HEK293T (cell line): ENCODE measurements around the gene MYH10.

Source experiments
- CTCF ChIA-PET: fragments of 350-600 bp; formaldehyde crosslinking; extraction: SDS; loops from one replicate; lab custom pipeline; 2021; ENCODE audit warnings: antibody characterized with exemption, inconsistent platforms; lab: Yijun Ruan, JAX
- POLR2A ChIA-PET: fragments of 350-600 bp; formaldehyde crosslinking; extraction: SDS; loops from one replicate; lab custom pipeline; 2020; ENCODE audit warnings: antibody characterized with exemption, inconsistent platforms; lab: Yijun Ruan, JAX
- DNase-seq: peaks from one replicate; pipeline ENCODE4 v3.0.0; 2012; ENCODE audit warnings: mixed read lengths; ENCODE audit errors: extremely low spot score
- ARNT ChIP-seq: fragments of 450-650 bp; IDR thresholded peaks from 2 replicates; pipeline ENCODE4 v1.6.1; 2017; ENCODE audit warnings: mild to moderate bottlenecking
- BHLHE40 ChIP-seq: fragments of 450-650 bp; IDR thresholded peaks from 2 replicates; pipeline ENCODE4 v1.6.1; 2016; ENCODE audit warnings: mild to moderate bottlenecking, moderate library complexity, borderline replicate concordance
- CTBP1 ChIP-seq: fragments of 450-650 bp; IDR thresholded peaks from 2 replicates; pipeline ENCODE4 v1.6.1; 2016; ENCODE audit warnings: borderline replicate concordance
- ELF4 ChIP-seq: fragments of 450-650 bp; IDR thresholded peaks from 2 replicates; pipeline ENCODE4 v1.6.1; 2017; ENCODE audit warnings: antibody characterized with exemption
- FOXA1 ChIP-seq: fragments of 450-650 bp; IDR thresholded peaks from 2 replicates; pipeline ENCODE4 v1.6.1; 2016; ENCODE audit warnings: mild to moderate bottlenecking
- FOXK2 ChIP-seq: fragments of 450-650 bp; IDR thresholded peaks from 2 replicates; pipeline ENCODE4 v1.6.1; 2016; ENCODE audit warnings: mild to moderate bottlenecking
- FOXM1 ChIP-seq: fragments of 450-650 bp; IDR thresholded peaks from 2 replicates; pipeline ENCODE4 v1.6.1; 2017; ENCODE audit warnings: mild to moderate bottlenecking, borderline replicate concordance
- HDGF ChIP-seq: fragments of 450-650 bp; IDR thresholded peaks from 2 replicates; pipeline ENCODE4 v1.6.1; 2017; ENCODE audit warnings: antibody characterized with exemption, borderline replicate concordance
- L3MBTL2 ChIP-seq: fragments of 450-650 bp; conservative IDR thresholded peaks from 2 replicates; pipeline ENCODE4 v1.6.1; 2016; ENCODE audit warnings: mild to moderate bottlenecking
- LEF1 ChIP-seq: fragments of 450-650 bp; IDR thresholded peaks from 2 replicates; pipeline ENCODE4 v1.6.1; 2017; ENCODE audit warnings: mild to moderate bottlenecking, borderline replicate concordance
- NFRKB ChIP-seq: fragments of 450-650 bp; IDR thresholded peaks from 2 replicates; pipeline ENCODE4 v1.6.1; 2016; ENCODE audit warnings: mild to moderate bottlenecking, moderate library complexity
- SP1 ChIP-seq: fragments of 450-650 bp; IDR thresholded peaks from 2 replicates; pipeline ENCODE4 v1.6.1; 2017
- SUZ12 ChIP-seq: fragments of 450-650 bp; IDR thresholded peaks from 2 replicates; pipeline ENCODE4 v1.6.1; 2016; ENCODE audit warnings: mild to moderate bottlenecking
- TARDBP ChIP-seq: fragments of 450-650 bp; IDR thresholded peaks from 2 replicates; pipeline ENCODE4 v1.6.1; 2016
- ZNF384 ChIP-seq: fragments of 450-650 bp; IDR thresholded peaks from 2 replicates; pipeline ENCODE4 v1.6.1; 2016
- TF ChIP-seq, protein P1 (sequence below): fragments of 450-650 bp; IDR thresholded peaks from 2 replicates; pipeline ENCODE4 v1.6.1; 2016

The MYH10 gene

DNA sequence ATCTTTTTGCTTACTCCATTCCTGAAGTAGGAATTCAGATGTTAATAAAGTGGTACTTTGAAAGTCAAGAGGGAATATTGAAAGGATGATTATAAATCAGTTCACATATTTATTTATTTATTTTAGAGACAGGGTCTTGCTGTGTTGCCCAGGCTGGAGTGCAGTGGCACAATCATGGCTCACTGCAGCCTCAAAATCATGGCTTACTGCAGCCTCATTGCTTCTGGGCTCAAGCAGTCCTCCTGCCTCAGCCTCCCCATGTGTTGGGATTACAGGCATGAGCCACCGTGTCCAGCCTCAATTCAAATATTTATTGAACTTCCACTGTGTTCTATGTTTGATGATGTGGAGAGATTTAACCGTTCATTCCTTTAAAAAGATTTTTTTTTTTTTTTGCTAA is 188.2 kb downstream of the MYH10 start:
- ChIA-PET POLR2A (no interaction called here), CTCF (no interaction called here)
- no peak for DNase-seq
- TF ChIP-seq, protein P1, sequence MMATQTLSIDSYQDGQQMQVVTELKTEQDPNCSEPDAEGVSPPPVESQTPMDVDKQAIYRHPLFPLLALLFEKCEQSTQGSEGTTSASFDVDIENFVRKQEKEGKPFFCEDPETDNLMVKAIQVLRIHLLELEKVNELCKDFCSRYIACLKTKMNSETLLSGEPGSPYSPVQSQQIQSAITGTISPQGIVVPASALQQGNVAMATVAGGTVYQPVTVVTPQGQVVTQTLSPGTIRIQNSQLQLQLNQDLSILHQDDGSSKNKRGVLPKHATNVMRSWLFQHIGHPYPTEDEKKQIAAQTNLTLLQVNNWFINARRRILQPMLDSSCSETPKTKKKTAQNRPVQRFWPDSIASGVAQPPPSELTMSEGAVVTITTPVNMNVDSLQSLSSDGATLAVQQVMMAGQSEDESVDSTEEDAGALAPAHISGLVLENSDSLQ, result no peak
- no peak for TF ChIP-seq SUZ12
- TF ChIP-seq ZNF384, result no peak
- no peak for TF ChIP-seq FOXA1
- no peak for TF ChIP-seq CTBP1
- no peak for TF ChIP-seq ELF4
- TF ChIP-seq FOXK2, result no peak
- no peak for TF ChIP-seq BHLHE40
- no peak for TF ChIP-seq HDGF
- TF ChIP-seq TARDBP, result no peak
- TF ChIP-seq LEF1, result no peak
- TF ChIP-seq ARNT, result no peak
- no peak for TF ChIP-seq NFRKB
- no peak for TF ChIP-seq FOXM1

DNA sequence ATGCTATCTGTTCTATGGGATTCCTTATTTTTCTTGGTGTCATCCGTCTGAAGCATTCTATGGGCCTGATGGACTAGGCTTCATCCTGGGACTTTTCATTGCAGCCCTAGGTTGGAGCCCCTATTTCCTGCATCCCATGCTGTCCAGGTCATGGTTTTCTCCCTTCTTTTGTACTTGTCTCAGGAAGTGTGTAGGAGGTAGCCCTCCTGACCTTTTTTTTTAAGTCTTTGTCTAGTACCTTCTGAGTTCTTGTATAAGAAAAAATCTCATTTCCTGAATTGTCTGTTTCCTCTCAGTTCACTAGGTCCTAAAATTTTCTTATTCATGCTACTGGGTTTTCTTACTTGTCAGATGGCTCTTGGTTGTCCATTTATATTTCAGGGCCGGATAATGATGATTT is 188.8 kb downstream of the MYH10 start:
- DNase-seq, result no peak
- no peak for TF ChIP-seq ELF4
- no peak for TF ChIP-seq FOXK2
- no peak for TF ChIP-seq LEF1
- no peak for TF ChIP-seq ZNF384
- no peak for TF ChIP-seq TARDBP
- TF ChIP-seq L3MBTL2, result no peak
- TF ChIP-seq, protein P1, result no peak
- ChIA-PET POLR2A (no interaction called here), CTCF (no interaction called here)

DNA sequence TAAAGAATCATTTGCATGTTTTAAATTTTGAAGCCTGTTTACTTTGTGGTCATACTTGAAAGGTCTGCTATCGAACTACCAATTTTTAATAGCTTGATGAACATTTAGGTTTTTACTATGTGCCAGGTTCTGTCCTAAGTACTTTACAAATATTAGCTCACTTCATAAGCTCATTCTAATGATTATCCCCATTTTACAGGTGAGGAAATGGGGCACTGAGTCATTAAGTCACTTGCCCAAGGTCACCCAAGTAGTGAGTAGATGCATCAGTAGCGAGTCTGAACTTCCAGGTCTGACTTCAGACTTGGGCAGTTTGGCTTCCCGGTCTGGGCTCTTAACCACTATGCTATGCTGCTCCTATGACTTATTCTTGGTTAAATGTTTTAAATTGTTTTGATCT is 190.8 kb downstream of the MYH10 start:
- no peak for DNase-seq
- POLR2A ChIA-PET, result no interaction called here
- CTCF ChIA-PET, result no interaction called here
- no peak for TF ChIP-seq L3MBTL2

DNA sequence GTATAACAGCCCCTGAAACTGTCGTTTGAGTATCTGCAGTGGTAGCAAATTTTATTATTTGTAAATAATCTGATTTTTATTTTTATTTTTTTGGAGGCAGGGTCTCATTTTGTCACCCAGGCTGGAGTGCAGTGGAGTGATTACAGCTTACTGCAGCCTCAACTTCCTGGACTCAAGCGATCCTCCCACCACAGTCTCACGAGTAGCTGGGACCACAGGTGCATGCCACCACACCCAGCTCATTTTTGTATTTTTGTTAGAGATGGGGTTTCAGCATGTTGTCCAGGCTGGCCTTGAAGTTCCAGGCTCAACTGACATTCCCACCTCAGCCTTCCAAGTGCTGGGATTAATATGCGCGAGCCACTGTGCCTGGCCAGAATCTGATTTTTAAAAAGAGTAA is 192.1 kb downstream of the MYH10 start:
- TF ChIP-seq L3MBTL2, result no peak
- no peak for TF ChIP-seq CTBP1
- no peak for TF ChIP-seq ELF4
- TF ChIP-seq SP1, result no peak
- no peak for TF ChIP-seq HDGF
- no peak for TF ChIP-seq FOXK2
- no peak for TF ChIP-seq FOXM1
- TF ChIP-seq TARDBP, result no peak
- TF ChIP-seq FOXA1, result no peak
- TF ChIP-seq LEF1, result no peak
- no peak for TF ChIP-seq SUZ12
- TF ChIP-seq ZNF384, result no peak
- no peak for TF ChIP-seq ARNT
- no peak for DNase-seq
- CTCF ChIA-PET, result no interaction called here
- POLR2A ChIA-PET, result no interaction called here

DNA sequence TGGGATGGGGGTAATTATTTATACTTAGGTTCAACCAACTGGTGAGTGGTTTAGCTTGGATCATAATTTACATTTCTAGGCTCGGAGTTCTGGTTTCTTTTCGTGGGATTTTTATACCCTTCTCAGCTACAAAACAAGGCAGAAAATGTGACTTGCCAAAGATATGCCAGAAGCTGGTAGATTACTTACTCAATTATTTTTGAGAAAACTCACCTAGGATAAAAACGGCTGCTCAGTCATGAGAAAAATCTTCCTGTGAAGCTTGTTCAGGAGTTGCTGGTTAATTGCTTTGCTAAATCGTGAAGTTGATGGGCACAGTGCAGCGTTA is 193.7 kb downstream of the MYH10 start:
- ChIA-PET CTCF (interaction anchor here (1.6 kb wide), 1 partner anchor 27 kb away, joined by 7 read pairs; no protein-coding TSS in a partner anchor), POLR2A (interaction anchor here (0.8 to 1.7 kb wide), 4 partner anchors 9 to 142 kb away, joined by 3 to 5 read pairs (median 4); partner anchors contain the start of gene SLC25A35)
- TF ChIP-seq NFRKB, result no peak
- TF ChIP-seq SUZ12, result no peak
- TF ChIP-seq, protein P1, result no peak
- TF ChIP-seq HDGF, result no peak
- no peak for TF ChIP-seq L3MBTL2
- TF ChIP-seq LEF1, result no peak
- TF ChIP-seq FOXM1, result no peak
- TF ChIP-seq CTBP1, result no peak
- TF ChIP-seq BHLHE40, result no peak
- TF ChIP-seq ARNT, result no peak
- TF ChIP-seq TARDBP, result no peak
- no peak for TF ChIP-seq ZNF384
- TF ChIP-seq ELF4, result no peak
- TF ChIP-seq SP1, result no peak
- TF ChIP-seq FOXA1, result no peak
- no peak for TF ChIP-seq FOXK2
- DNase-seq, result no peak

DNA sequence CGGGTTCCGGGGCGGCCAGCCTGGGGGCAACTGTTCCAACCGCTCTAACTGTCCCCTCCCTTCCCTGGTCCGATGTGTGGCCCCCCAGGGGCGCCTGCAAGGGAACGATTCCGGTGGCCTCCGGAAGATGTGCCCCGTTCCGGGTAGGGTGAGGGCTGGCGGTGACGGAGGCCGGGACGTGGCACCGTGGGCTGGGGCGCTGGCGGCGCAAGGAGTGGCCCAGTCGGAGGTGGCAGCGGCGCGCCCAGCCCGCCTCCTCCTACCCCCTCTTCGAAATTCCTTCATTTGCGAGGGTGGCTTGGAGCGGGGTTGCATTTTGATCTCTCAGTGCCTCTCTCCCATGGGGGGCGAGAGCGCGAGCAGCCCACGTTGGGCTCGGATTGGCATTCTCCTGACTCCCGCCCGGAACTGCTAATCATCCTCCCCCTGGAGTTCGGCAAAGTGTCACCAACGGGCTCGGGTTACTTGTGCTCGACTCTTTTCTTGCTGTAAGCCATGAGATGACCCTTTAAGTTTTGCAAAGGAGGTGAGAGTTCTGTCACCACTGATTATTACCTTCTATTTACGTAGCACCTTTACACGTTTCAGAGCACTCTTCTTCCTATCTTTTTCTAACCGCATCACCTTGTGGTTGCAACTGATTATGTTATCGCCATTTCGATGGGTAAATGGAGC is 194.2 kb downstream of the MYH10 start:
- DNase-seq, result peak; percentile 64
- no peak for TF ChIP-seq NFRKB
- TF ChIP-seq, protein P1, result peak; percentile 14; the same call in 1 of the 2 replicates
- CTCF ChIA-PET, result interaction anchor here (1.6 kb wide), 1 partner anchor 26 kb away, joined by 7 read pairs; no protein-coding TSS in a partner anchor
- POLR2A ChIA-PET, result interaction anchor here (0.5 to 1.7 kb wide), 21 partner anchors 9 to 310 kb away, joined by 3 to 17 read pairs (median 4); partner anchors contain the start of genes RNF222 and SLC25A35
